GM18511 (cell line): ENCODE results near the gene NOP14.
A peak's percentile ranks its signal among the peaks of the same experiment; 100 is the strongest.
"Not testable (repeated sequence)": the region's sequence is repeated elsewhere in the genome, so short reads cannot be mapped to it uniquely, and the experiment has no call there.

Source experiments
- ATAC-seq: cut with Tn5 transposase; IDR thresholded peaks from one replicate; pipeline ENCODE4 v1.9.1; 2021; ENCODE audit warnings: mild to moderate bottlenecking, moderate library complexity; ENCODE audit not compliant: unreplicated experiment

The NOP14 gene

DNA sequence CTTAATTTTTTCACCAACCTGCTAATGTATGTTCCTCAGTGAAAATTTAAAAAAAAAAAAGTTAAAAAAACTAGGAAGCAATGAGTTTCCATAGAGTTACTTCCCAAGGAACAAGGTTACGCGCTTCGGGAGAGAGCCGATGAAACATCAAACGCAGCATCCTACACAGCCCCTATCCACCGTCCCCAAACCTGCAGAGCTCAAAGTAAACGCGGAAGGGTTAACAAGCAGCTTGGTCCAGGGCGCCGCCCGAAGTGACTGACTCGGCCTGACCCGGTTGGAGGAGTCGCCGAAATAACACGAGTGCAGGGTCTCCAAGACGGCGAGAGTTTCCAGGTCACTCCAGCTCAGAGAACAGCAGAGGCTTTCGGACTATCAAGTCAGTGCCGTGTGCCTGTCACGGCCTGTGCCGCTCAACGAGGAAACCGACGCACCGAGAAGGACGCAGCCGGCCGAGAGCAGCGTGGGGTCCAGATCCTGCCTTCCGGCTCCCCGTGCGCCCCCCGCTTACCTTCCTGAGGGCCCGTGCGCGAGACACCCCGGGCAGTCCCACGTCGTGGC is 512 bp downstream of the NOP14 start:
- peak; percentile 33 for ATAC-seq

DNA sequence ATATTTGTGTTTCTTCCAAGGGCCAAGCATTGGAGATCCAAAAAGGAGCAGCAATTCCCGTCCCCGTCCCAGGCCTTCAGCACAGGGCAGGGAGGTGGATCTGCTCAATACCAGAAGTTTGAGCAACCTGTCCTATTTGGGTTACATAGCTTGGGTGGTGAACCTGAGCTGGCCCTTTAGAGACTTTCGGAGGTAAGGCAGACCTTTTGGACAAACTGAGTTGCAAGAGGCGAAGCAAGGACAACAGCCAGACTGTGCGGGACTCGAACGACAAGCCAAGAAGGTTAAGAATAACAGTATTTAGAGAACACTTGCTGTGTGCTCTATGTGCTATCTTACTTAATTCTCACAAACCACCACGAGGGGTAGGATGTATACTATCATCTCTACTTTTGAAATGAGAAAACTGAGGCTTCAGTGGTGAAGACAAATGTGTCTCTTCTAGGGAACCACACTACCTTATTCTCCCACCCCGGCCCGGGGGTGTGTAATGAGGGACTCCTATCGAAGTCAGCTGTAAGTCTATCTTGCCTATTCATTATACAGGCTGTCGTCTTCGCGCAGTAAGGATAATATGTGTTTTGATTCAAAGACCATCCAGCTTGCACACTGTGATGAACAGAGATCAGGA is 1.3 kb downstream of the NOP14 start:
- no peak for ATAC-seq

DNA sequence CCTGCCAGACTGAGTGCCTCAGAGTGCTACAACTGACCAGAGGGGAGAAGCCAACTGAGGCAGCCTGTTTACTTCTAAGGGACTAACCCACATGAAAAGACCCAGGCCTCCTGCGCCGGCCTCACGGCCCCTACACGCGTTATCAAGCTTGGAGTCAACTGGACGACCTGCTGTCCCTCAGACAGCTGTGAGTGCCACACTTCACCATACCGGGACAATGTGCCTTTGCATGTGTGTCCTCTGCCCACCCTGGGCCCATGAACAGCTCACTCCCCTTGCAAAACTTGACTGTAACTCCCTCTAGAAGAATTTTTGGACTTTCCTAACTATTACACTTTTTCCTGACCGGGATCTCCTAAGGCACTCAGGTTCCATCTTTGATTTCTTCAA is 1.8 kb downstream of the NOP14 start:
- ATAC-seq = no peak

DNA sequence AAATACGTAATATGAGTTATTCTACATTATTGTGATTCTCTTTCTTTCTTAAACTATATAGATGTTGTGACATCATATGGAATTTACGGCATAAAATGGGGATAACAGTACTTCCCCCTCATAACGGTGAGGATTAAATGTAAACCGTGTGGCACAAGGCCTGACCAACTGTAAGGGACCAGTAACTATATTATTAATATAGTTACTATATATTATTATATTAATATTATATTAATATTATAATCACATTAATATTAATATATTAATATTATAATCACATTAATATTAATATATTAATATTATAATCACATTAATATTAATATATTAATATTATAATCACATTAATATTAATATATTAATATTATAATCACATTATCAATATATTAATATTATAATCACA is 2.8 kb downstream of the NOP14 start:
- not testable (repeated sequence) for ATAC-seq

GRCh38 chr4:2958446-2958845 is 4.8 kb downstream of the NOP14 start:
- no peak for ATAC-seq

DNA sequence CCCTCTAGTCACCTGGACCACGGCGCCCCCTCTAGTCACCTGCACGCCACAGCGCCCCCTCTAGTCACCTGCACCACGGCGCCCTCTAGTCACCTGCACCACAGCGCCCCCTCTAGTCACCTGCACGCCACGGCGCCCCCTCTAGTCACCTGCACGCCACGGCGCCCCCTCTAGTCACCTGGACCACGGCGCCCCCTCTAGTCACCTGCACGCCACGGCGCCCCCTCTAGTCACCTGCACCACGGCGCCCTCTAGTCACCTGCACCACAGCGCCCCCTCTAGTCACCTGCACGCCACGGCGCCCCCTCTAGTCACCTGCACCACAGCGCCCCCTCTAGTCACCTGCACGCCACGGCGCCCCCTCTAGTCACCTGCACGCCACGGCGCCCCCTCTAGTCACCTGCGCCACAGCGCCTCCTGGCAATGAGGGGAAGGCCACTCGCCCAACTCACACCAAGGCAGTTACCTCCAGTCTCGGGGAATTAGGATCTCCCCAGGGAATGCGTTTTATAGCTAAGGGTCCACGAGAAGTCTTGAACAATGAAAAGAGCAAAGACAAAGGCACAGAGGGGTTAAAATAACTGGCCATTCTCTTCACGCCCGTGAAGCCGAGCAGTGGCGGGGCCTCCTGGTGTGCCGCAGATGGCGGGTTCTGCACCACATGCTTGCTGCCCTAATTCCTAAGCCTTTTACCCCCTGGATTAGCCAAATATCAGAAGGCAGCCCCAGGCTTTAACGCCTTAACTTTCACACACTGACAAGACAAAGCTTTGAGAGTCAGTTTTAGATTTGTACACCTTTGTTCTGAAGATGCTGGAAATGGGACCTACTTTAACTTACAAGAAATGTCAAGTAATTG is 7.8 kb downstream of the NOP14 start:
- ATAC-seq = not testable (repeated sequence)

DNA sequence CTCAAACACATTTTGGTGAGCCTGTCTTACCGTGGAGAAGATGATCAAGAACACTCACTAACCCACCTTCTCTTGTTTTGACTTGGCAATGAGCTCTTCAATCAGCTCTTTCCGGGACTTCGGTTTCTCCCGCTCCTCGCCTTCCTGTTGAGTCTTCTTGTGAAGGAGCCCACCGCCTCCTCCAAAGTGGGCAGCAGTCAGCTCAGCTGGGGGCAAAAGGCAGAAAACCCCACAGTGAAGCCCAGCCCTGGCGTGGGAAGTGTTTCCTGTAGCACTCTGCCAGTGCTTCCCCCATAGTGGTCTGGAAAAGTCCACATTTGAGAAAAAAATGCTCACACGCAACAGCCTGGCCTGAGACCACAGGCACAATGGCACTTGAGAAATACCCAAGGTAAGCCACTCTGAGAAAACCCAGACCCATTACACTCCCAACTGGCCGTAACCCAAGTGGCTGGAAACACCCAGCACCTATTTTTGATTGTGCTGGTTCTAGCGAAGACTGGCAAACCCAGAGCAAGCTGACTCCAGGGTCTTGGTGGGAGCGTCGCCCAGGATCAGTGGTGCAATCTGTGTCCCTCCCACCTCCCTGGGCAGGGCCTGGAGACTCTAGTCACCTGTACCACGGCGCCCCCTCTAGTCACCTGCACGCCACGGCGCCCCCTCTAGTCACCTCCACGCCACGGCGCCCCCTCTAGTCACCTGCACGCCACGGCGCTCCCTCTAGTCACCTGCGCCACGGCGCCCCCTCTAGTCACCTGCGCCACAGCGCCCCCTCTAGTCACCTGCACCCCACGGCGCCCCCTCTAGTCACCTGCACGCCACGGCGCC is 8.6 kb downstream of the NOP14 start:
- ATAC-seq = peak; percentile 82

DNA sequence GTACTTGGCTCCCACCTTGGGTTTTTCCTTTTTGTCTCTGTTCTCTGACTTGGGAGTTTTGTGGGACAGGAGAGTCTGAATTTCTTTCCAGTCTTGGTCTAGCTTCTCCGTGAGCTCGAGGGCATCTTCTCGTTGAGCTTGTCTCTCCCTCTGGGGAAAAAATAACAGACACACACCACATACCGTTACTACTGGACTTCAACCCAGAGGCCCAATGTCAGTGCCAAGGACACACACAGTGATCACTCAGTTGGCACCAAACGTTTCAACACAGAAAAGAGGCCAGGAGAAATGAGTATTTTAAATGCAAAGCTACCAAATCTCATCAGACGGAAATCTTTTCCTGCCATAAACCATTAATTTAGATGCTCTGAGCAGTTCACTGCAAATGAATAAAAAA is 9.7 kb downstream of the NOP14 start:
- ATAC-seq = no peak

DNA sequence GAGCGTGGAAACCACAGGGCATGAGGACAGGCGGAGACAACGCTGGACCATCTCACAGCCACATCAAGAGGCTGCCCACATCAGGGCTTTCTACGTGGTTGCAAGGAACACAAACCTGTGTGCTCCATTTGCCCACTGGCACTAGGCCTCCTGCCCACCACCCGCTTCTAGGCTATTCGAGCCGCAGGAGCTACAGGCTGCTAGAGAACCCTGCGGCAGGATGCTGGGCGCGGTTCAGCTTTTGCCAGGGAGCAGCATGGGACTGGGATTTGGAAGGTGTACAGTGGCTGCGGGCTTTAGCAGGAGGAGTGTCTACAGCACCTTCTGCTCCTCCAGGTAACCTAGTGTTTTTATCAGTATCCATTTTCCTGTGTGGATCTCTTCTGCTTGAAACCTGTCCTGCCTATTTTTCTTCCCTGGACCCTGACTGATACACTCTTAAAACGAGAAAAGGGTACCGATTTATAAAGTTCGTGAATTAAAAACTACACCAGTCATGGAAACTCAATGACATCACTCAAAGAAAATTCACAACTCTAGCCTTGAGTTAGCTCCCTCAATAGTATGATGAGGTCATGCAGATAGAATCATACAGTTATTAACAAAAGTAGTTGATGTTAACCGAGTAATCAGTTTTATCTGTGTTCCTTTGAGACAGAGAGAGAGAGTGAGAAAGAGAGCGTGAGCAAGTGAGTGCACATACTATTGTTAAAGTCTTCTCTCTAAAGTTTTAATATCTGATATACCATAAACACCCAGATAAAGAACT is 12.8 kb downstream of the NOP14 start:
- ATAC-seq = no peak

GRCh38 chr4:2949782-2950125 is 13.5 kb downstream of the NOP14 start:
- no peak for ATAC-seq

- ATAC-seq = no peak
These were observed 14.1 kb downstream of the NOP14 start for GRCh38 chr4:2948895-2949781.

DNA sequence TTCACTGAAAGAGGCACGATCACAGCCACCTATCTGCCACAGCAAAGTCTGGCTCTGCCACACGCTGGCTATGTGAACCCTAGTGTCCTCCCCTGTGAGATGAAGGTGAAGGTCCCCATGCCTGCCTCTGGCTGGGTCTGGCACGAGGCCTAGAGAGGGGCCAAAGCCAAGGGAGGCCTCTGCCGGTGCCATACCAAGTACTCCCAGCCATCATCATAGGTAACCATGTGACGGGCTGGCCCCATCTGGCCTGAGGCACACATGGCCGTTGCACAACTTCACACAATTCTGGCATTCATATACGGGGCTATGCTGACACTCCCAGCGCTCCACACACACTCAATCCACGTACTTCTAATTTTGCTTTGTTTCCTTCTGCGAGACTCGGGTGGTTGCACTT is 15.3 kb downstream of the NOP14 start:
- ATAC-seq = no peak

GRCh38 chr4:2946812-2947600 is 16.2 kb downstream of the NOP14 start:
- no peak for ATAC-seq

DNA sequence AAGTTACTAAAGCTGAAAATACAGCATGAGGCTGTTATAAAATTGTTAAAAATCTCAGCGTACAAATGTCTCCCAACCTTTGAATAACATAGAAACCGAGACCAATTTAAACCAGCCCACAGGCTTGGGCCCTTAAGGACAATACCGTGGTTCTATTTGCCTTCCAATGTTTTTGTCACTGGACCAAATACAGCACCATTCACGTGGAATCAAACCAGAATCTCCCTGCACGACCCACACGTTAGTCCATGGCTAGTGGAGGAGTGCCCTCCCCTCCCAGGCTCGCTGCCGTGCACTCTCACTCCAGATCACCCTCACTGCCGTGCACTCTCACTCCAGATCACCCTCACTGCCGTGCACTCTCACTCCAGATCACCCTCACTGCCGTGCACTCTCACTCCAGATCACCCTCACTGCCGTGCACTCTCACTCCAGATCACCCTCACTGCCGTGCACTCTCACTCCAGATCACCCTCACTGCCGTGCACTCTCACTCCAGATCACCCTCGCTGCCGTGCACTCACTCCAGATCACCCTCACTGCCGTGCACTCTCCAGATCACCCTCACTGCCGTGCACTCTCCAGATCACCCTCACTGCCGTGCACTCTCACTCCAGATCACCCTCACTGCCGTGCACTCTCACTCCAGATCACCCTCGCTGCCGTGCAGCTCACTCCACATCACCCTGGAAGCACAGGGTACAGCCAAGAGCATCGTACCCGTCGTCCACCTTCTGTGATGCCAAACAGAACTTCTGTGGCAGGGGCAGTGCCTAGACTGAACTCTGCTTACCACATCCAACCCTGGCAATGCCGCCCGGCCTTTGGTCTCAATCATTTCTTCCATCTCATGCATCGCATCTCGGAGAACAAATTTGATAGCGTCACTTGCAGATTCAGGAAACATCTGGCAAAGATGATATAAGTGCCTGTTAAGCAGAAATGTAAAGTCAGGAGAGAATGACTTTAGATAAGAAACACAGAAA is 17.3 kb downstream of the NOP14 start:
- not testable (repeated sequence) for ATAC-seq

DNA sequence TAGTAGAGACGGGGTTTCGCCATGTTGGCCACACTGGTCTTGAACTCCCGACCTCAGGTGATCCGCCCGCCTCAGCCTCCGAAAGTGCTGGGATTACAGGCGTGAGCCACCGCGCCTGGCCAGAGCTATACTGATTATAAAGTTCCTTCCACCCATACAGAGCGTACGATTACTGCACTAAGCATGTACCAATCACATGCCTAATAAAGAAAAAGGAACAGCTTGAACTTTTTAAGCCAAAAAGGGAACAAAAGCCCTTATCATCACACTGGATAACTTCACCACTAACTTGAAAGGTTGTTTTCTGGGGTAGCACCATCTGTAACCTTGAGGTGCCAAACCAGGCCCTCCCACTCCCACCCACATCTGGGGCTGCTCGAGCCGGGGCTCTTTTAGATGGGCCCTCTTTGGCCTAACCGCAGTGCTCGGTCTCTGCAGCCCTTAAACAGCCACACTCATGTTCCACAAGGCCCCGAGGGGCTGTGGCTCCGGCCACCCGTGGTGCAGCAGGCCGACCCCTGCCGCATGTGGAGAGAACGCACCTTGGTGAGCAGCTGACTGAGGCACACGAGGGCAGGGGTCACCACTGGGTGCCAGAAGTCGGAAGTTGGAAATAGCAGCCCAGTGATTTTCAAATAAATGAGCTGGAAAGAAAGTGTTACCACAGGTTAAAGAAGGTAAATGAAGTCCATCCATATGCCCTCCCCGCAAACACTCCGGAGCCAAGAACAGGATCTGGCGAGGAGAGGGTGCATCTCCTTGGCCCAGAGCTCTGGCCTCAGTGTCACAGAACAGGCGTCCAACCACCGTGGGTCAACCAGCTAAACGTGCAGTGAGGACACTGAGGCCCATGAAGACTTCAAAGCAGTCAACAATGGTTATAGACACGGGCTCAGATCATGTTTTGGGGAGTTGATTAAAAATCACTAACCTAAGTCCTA is 18.4 kb downstream of the NOP14 start:
- ATAC-seq = no peak

DNA sequence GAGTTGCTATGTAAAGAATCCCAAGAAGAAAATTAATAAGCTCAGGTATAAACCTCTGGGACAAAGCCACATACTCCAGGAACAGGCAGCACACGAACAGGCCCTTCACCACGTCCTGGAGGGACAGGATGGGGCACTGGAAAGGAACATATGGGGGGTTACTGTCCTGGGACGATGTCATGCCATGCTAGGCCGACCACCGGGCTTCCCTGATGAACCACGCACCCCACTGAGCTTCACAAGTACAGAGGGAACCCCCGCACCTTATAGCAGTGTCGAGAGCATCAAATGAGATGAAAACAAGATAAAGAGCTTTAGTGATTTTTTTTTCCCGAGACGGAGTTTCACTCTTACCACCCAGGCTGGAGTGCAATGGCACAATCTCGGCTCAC is 19.1 kb downstream of the NOP14 start:
- no peak for ATAC-seq
